Measurements from ENCODE around the gene OTOP3.

OTOP3 gene

GRCh38 chr17:74994440-74994839, 58.7 kb downstream of the OTOP3 start:
- no peaks in the 10 kb centered on the region for H3K27me3 ChIP-seq (ENCODE audit: control insufficient read depth, insufficient read depth, low read length)
- no peak overlapping the region for H3K9ac ChIP-seq (ENCODE audit: low read length)
- no peak overlapping the region for H3K27ac ChIP-seq (ENCODE audit: low read depth, low read length)
- no peaks in the 10 kb centered on the region for H3K36me3 ChIP-seq (ENCODE audit: control insufficient read depth, insufficient read depth, low read length)
- no peaks in the 10 kb centered on the region for H3K4me1 ChIP-seq (ENCODE audit: control insufficient read depth, insufficient read depth, low read length)
- H3K4me3 ChIP-seq (ENCODE audit: low read length) = no peak overlapping the region

DNA sequence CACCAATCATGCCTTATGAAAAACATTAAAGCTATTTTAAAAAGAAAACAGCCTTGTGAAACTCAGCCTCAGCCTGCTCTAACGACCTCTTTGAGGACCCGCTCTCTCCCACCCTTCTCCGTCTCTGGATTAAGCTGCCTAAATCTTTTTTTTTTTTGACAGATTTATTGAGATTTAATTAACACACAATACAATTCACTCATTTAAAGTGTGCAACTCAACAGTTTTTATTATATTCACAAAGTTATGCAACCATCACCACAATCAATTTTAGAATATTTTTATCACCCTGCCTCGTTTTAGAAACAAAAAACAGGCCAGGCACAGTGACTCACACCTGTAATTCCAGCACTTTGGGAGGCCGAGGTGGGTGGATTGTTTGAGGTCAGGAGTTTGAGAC, 60.1 kb downstream of the OTOP3 start:
- Histone ChIP-seq H3K27me3 (ENCODE audit: control insufficient read depth, insufficient read depth, low read length) (no peaks in the 10 kb centered on the region), H3K27ac (ENCODE audit: low read depth, low read length) (no peak overlapping the region), H3K9ac (ENCODE audit: low read length) (no peak overlapping the region)

DNA sequence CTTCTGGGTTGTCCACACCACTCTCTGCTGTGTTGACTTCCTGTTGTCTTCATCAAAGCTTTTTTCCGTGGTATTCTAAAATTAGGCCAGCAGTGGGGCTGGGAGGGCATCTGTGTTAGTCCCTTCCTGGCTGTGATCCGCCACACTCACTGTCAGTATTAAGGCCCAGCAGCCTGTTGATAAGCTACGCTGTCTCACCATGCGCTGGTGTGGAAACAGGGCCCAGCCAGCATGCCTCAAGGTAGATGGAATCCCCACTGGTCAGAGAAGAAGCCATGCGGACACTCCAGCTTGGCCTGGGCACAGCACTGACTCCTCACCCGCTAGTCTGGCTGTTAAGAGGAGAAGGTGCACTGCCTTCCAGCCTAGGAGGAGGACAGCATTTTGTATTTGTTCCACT, 63.1 kb downstream of the OTOP3 start:
- Histone ChIP-seq H3K4me3 (ENCODE audit: low read length) (no peak overlapping the region), H3K36me3 (ENCODE audit: control insufficient read depth, insufficient read depth, low read length) (peaks cover 10% of the 10 kb centered on the region), H3K27ac (ENCODE audit: low read depth, low read length) (no peak overlapping the region), H3K4me1 (ENCODE audit: control insufficient read depth, insufficient read depth, low read length) (no peaks in the 10 kb centered on the region), H3K27me3 (ENCODE audit: control insufficient read depth, insufficient read depth, low read length) (no peaks in the 10 kb centered on the region), H3K9ac (ENCODE audit: low read length) (no peak overlapping the region)

More for the DNA sequence above, 60.1 kb downstream of the OTOP3 start:
- H3K4me3 ChIP-seq (ENCODE audit: low read length) = no peak overlapping the region
- H3K36me3 ChIP-seq (ENCODE audit: control insufficient read depth, insufficient read depth, low read length) = no peaks in the 10 kb centered on the region
- no peaks in the 10 kb centered on the region for H3K4me1 ChIP-seq (ENCODE audit: control insufficient read depth, insufficient read depth, low read length)

GRCh38 chr17:74999523-74999922, 63.8 kb downstream of the OTOP3 start:
- Histone ChIP-seq H3K9ac (ENCODE audit: low read length) (no peak overlapping the region), H3K27me3 (ENCODE audit: control insufficient read depth, insufficient read depth, low read length) (no peaks in the 10 kb centered on the region), H3K4me1 (ENCODE audit: control insufficient read depth, insufficient read depth, low read length) (no peaks in the 10 kb centered on the region), H3K4me3 (ENCODE audit: low read length) (no peak overlapping the region), H3K36me3 (ENCODE audit: control insufficient read depth, insufficient read depth, low read length) (peaks cover 10% of the 10 kb centered on the region), H3K27ac (ENCODE audit: low read depth, low read length) (no peak overlapping the region)

All from rectal smooth muscle tissue (tissue), 1 donor.